Peyer's patch (tissue), 4 donors: ENCODE data around the gene RAPGEF5. TPM values are rescaled to one million over a fixed set of nuclear protein-coding genes. Genes with fewer than 3 reads are reported as not detected.

Experiments used
- DNase-seq, 3 donors: peaks; one replicate each; pipeline ENCODE4 v3.0.0-alpha.2; 2017 to 2019
- H3K27ac ChIP-seq, 4 donors: fragments of 200-600 bp; sonication (generic); one replicate each; pipeline ENCODE4 v1.5.1; 2016 to 2019
- H3K27me3 ChIP-seq, 2 donors: fragments of 200-600 bp; sonication (generic); one replicate each; pipeline ENCODE4 v1.5.1; 2019
- H3K36me3 ChIP-seq, 3 donors: fragments of 200-600 bp; sonication (generic); one replicate each; pipeline ENCODE4 v1.5.1; 2016 to 2019
- H3K4me1 ChIP-seq, 4 donors: fragments of 200-600 bp; sonication (generic); one replicate each; pipeline ENCODE4 v1.5.1; 2016 to 2019
- H3K4me3 ChIP-seq, 4 donors: fragments of 200-600 bp; sonication (generic); 1 replicate in 3 of 4; 2 replicates in 1 of 4; pipeline ENCODE4 v1.5.1; 2016 to 2019; ENCODE audit warnings: mild to moderate bottlenecking in 1 of 4
- H3K9me3 ChIP-seq, 4 donors: fragments of 200-600 bp; sonication (generic); one replicate each; pipeline ENCODE4 v1.5.1; 2016 to 2019; ENCODE audit warnings: mild to moderate bottlenecking in 1 of 4
- POLR2A ChIP-seq, 2 donors: fragments of 450-650 bp; IDR thresholded peaks; one replicate each; pipeline ENCODE4 v1.5.1; 2017; ENCODE audit warnings: antibody characterized with exemption in 2 of 2, mild to moderate bottlenecking in 2 of 2, moderate library complexity in 2 of 2
- total RNA-seq, 4 donors: library from RNA; depleted of rRNA; stranded (reverse); fragments of >200 nt; gene quantifications; one replicate each; pipeline ENCODE4 v1.1.0, GENCODE V29; 2016
- TF ChIP-seq, protein P1 (sequence below), 6 experiments: fragments of 450-650 bp in 4 of 6; fragments of 200-600 bp in 2 of 6; sonication (generic) in 1 of 6; IDR thresholded peaks; one replicate each; pipeline ENCODE4 v1.5.1; 2017 to 2019; ENCODE audit warnings: antibody characterized with exemption in 6 of 6, mild to moderate bottlenecking in 3 of 6, moderate library complexity in 1 of 6

RAPGEF5 gene
- total RNA-seq, 4 donors from 2014 or later, result 92.8 to 144 (median 111) TPM

DNA sequence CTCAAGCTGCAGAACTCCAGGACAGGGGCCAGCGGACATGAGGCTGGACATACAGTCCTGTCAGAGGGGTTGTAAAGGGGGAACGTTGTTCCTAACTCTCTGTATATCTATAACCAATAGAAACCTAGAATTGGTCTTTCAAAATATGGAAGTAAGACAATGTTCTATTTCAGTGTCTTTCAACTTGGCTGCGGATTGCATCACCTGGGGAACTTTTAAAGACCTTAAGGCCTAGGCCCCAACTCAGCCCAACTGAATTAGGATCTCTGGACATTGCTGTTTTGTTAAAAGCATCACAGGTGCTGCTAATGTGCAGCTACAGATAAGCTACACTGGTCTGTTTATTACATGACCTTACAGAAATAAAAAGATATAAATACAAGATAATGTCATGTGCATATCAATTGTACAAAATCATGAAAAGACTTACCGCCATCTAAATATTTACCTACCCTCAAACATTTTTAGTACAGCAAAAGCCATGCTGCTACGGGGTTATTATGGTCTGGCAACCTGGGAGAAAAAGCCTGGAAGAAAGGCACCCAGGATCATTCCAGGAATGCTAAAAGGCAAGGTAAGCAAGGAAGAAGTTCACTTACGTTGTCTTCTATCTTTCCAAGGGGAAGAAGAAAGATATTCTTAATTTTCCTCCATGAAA, 169.1 kb downstream of the RAPGEF5 start:
- TF ChIP-seq, protein P1, sequence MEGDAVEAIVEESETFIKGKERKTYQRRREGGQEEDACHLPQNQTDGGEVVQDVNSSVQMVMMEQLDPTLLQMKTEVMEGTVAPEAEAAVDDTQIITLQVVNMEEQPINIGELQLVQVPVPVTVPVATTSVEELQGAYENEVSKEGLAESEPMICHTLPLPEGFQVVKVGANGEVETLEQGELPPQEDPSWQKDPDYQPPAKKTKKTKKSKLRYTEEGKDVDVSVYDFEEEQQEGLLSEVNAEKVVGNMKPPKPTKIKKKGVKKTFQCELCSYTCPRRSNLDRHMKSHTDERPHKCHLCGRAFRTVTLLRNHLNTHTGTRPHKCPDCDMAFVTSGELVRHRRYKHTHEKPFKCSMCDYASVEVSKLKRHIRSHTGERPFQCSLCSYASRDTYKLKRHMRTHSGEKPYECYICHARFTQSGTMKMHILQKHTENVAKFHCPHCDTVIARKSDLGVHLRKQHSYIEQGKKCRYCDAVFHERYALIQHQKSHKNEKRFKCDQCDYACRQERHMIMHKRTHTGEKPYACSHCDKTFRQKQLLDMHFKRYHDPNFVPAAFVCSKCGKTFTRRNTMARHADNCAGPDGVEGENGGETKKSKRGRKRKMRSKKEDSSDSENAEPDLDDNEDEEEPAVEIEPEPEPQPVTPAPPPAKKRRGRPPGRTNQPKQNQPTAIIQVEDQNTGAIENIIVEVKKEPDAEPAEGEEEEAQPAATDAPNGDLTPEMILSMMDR (IDR thresholded peaks at IDR 0.05), result no peak
- TF ChIP-seq POLR2A (IDR thresholded peaks at IDR 0.05), result no peak
- Histone ChIP-seq H3K4me3 (no peak overlapping the region), H3K4me1 (no peaks in the 10 kb centered on the region), H3K36me3 (peaks cover 0 to 31% (median 0%) of the 10 kb centered on the region in 3 donors), H3K27ac (no peak overlapping the region), H3K9me3 (no peaks in the 10 kb centered on the region), H3K27me3 (no peaks in the 10 kb centered on the region)
- DNase-seq, result no peak

DNA sequence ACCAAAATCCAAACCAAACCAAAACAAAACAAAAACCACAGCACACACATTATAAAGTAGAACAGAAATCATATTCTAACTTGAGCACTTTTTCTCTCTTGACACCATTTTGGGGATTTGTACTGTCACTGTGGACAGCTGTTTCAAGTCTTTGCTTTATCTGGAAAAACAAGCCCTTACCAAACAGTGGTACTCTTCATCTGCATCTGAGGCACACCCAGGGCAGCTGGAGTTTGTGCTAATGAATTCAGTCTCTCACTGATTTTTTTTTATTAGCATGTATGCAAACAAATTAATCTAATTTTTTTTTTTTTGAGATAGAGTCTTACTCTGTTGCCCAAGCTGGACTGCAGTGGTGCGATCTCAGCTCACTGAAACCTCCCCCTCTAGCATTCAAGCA, 171.4 kb downstream of the RAPGEF5 start:
- Histone ChIP-seq H3K27ac (no peak overlapping the region), H3K9me3 (no peaks in the 10 kb centered on the region), H3K36me3 (peaks cover 0 to 21% (median 0%) of the 10 kb centered on the region in 3 donors), H3K4me1 (no peaks in the 10 kb centered on the region), H3K4me3 (no peak overlapping the region), H3K27me3 (no peaks in the 10 kb centered on the region)
- TF ChIP-seq POLR2A (IDR thresholded peaks at IDR 0.05), result no peak
- TF ChIP-seq, protein P1 (IDR thresholded peaks at IDR 0.05), result no peak
- DNase-seq, result no peak

DNA sequence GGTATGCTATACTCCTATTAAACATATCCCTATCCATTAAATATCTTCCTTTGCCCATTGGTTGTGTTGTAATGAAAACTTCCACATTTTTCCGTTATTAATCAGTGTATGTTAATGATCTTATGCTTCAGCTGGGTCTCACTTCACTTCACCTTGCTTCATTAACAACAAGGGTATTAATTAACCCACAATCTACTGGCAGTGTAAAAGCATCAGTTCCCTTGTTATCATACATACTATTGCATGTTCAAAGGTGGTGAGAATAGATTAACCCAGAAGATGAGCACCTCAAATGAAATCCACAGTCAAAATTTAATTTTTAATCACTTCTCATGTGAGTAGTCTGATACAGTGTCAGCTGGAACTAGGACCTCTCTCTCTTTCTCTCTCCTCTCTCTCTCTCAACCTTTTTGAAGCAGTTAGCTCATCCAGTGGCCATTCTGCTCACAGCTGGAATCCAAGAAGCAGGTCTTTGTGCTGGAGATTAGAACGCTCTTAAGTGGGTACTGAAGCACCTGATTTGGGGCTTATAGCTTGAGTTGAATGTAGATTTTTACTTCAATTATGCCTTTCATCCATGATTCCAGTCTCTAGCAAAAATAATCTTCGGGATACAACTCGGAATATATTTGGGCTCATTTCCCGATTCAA, 172.3 kb downstream of the RAPGEF5 start:
- H3K9me3 ChIP-seq, result no peaks in the 10 kb centered on the region
- peaks cover 0 to 22% (median 0%) of the 10 kb centered on the region in 3 donors for H3K36me3 ChIP-seq
- H3K4me3 ChIP-seq, result no peak overlapping the region
- H3K4me1 ChIP-seq, result no peaks in the 10 kb centered on the region
- DNase-seq, result no peak
- no peak for TF ChIP-seq POLR2A (IDR thresholded peaks at IDR 0.05)
- TF ChIP-seq, protein P1 (IDR thresholded peaks at IDR 0.05), result no peak
- H3K27ac ChIP-seq, result no peak overlapping the region
- no peaks in the 10 kb centered on the region for H3K27me3 ChIP-seq

DNA sequence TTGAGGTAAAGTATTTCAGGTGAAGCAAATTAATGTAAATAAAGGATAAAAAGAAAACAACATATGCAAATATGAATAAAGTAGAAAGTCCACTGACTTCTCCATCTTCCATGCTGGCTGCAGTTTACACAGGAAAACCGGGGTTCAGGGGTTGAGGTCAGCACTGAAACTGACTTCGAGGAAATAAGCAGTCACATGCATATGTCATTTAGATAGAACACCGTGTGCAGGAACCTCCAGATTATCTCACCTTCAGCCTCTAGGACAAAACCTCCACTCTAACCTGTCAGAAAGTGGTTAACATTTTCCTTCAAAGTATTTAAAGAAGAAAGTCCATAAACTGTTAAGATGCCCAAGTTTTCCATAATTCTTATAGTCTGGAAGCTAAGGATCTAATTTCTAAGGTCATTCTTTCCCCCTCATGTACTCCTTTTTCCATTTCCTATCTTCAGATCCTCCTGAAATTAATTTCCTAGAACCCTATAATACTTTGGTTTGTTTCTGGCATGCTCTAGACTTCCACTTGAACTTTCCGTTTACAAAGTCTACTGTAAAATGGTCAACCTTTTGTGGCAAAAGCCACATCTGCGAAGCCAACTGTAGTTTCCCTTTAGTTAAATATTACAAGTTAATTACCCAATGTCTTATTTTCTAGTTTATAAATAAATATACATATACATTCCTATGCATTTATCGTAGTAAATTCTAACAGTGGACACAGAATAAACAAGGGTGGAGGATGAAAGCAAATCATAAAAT, 173.3 kb downstream of the RAPGEF5 start:
- Histone ChIP-seq H3K9me3 (no peaks in the 10 kb centered on the region), H3K36me3 (peaks cover 0 to 22% (median 0%) of the 10 kb centered on the region in 3 donors), H3K4me1 (no peaks in the 10 kb centered on the region), H3K27ac (no peak overlapping the region), H3K27me3 (no peaks in the 10 kb centered on the region), H3K4me3 (no peak overlapping the region)
- DNase-seq, result no peak
- TF ChIP-seq, protein P1 (IDR thresholded peaks at IDR 0.05), result no peak
- TF ChIP-seq POLR2A (IDR thresholded peaks at IDR 0.05), result no peak

DNA sequence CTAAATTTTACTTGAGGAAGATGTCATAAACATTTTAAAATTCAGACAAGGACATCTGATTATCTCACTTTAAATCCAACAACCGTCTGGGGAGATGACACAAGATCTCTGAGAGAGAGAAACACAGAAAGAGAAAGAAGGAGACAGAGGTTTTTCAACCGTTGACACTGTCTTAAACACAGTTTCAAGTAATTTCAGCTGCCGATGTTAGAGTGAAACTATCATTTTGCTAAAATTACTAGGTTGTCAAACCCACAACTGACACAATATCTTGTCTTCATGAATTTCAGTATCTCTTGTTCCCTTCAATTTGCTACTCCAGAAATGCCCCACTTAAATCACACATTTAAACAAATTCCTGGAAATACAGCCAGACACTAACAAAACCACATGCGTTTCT, 174.8 kb downstream of the RAPGEF5 start:
- Histone ChIP-seq H3K4me3 (no peak overlapping the region), H3K4me1 (no peaks in the 10 kb centered on the region), H3K27me3 (no peaks in the 10 kb centered on the region), H3K36me3 (peaks cover 0 to 14% (median 0%) of the 10 kb centered on the region in 3 donors), H3K9me3 (no peaks in the 10 kb centered on the region), H3K27ac (no peak overlapping the region)
- no peak for TF ChIP-seq POLR2A (IDR thresholded peaks at IDR 0.05)
- TF ChIP-seq, protein P1 (IDR thresholded peaks at IDR 0.05), result no peak
- DNase-seq, result no peak
